Fibroblast of mammary gland (primary cell): Measurements from ENCODE around the gene TPRA1.

Experiments
- DNase-seq: peaks from one replicate; pipeline ENCODE4 v3.0.0-alpha.2; 2010; ENCODE audit warnings: low read depth
- H3K4me3 ChIP-seq: 2 replicates; pipeline ENCODE4 v1.5.1; 2011; ENCODE audit warnings: low read depth, mild to moderate bottlenecking, low read length, moderate library complexity; ENCODE audit not compliant: control insufficient read depth
- CTCF ChIP-seq: conservative IDR thresholded peaks from 2 replicates; pipeline ENCODE4 v1.5.1; 2011; ENCODE audit warnings: low read depth, low read length, inconsistent platforms; ENCODE audit not compliant: control insufficient read depth, insufficient read depth

The TPRA1 gene

GRCh38 chr3:127584734-127585133 lies 5.8 kb downstream of the TPRA1 start:
- no peak for TF ChIP-seq CTCF
- H3K4me3 ChIP-seq = no peak overlapping the region
- no peak for DNase-seq

GRCh38 chr3:127580327-127581060 lies 10.0 kb downstream of the TPRA1 start:
- DNase-seq = no peak
- no peak for TF ChIP-seq CTCF

GRCh38 chr3:127578802-127579201 lies 11.7 kb downstream of the TPRA1 start:
- no peak for DNase-seq
- no peak overlapping the region for H3K4me3 ChIP-seq
- TF ChIP-seq CTCF = no peak

More at GRCh38 chr3:127580327-127581060, 10.0 kb downstream of the TPRA1 start:
- no peak overlapping the region for H3K4me3 ChIP-seq

- no peak for TF ChIP-seq CTCF
- H3K4me3 ChIP-seq = no peak overlapping the region
- DNase-seq = no peak
Measured at GRCh38 chr3:127578168-127578567, 12.4 kb downstream of the TPRA1 start.

GRCh38 chr3:127577448-127577847 lies 13.1 kb downstream of the TPRA1 start:
- no peak for DNase-seq
- no peak for TF ChIP-seq CTCF
- H3K4me3 ChIP-seq = no peak overlapping the region

GRCh38 chr3:127574880-127575878 lies 15.4 kb downstream of the TPRA1 start:
- TF ChIP-seq CTCF = peak; percentile 98
- H3K4me3 ChIP-seq = no peak overlapping the region
- DNase-seq = peak; percentile 90
